Hematopoietic multipotent progenitor cell treated with erythropoietin and hydrocortisone succinate and interleukin-3 and kit ligand, for 15 days (in vitro differentiated cells): ENCODE measurements around the gene SCARF1.

Source experiments
- DNase-seq: peaks from one replicate; pipeline ENCODE4 v3.0.0-alpha.2; 2015; ENCODE audit warnings: low spot score

The SCARF1 gene

GRCh38 chr17:1648173-1648962 is 2.8 kb upstream of the SCARF1 start:
- DNase-seq, result peak; percentile 18

- no peak for DNase-seq
Measured at GRCh38 chr17:1647802-1648171, 2.3 kb upstream of the SCARF1 start.

GRCh38 chr17:1646199-1646875 is 805 bp upstream of the SCARF1 start:
- DNase-seq, result no peak

GRCh38 chr17:1644493-1645206 is 882 bp downstream of the SCARF1 start:
- DNase-seq, result no peak

- no peak for DNase-seq
Measured at GRCh38 chr17:1643999-1644492, 1.5 kb downstream of the SCARF1 start.

GRCh38 chr17:1643293-1643998 is 2.1 kb downstream of the SCARF1 start:
- peak; percentile 35 for DNase-seq

GRCh38 chr17:1641065-1641403 is 4.5 kb downstream of the SCARF1 start:
- no peak for DNase-seq

GRCh38 chr17:1640329-1641064 is 5.0 kb downstream of the SCARF1 start:
- DNase-seq, result no peak

GRCh38 chr17:1639549-1640180 is 5.9 kb downstream of the SCARF1 start:
- DNase-seq, result no peak

- DNase-seq, result no peak
Measured at GRCh38 chr17:1638624-1639300, 6.8 kb downstream of the SCARF1 start.

- DNase-seq, result no peak
Measured at GRCh38 chr17:1638171-1638590, 7.4 kb downstream of the SCARF1 start.

- DNase-seq, result no peak
Measured at GRCh38 chr17:1636732-1637285, 8.7 kb downstream of the SCARF1 start.

GRCh38 chr17:1635675-1636465 is 9.7 kb downstream of the SCARF1 start:
- DNase-seq, result no peak

GRCh38 chr17:1634841-1635650 is 10.5 kb downstream of the SCARF1 start:
- no peak for DNase-seq

- no peak for DNase-seq
Measured at GRCh38 chr17:1630662-1631061, 14.9 kb downstream of the SCARF1 start.

GRCh38 chr17:1629504-1630310 is 15.8 kb downstream of the SCARF1 start:
- peak; percentile 79 for DNase-seq

GRCh38 chr17:1628856-1629503 is 16.6 kb downstream of the SCARF1 start:
- DNase-seq, result peak; percentile 93
